GM18861 (cell line): ENCODE results near the gene RYR2.

Experiments used
- ATAC-seq: cut with Tn5 transposase; IDR thresholded peaks from one replicate; pipeline ENCODE4 v1.9.1; 2021; ENCODE audit not compliant: unreplicated experiment

RYR2 gene

DNA sequence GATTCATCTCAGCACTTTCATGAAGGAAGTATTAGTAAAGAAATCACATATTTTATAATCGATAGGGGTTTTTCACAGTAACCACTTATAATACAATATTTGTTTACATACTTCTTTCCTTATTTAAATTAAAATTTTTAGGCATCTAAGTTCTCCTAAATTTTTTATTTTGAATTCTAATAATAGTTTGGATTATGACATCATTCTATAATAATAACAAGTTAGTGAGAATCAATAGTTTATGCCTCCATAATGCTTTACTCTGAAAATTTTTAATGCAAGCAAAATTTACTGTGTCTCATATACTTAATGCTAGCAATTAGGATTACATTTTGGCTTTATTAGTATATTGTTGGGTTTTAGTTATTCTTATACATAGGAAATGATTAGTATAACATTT is 596.6 kb downstream of the RYR2 start:
- ATAC-seq, result no peak

- ATAC-seq, result no peak
These were observed 598.2 kb downstream of the RYR2 start for GRCh38 chr1:237640011-237640671.

GRCh38 chr1:237640966-237641365 is 599.0 kb downstream of the RYR2 start:
- no peak for ATAC-seq

DNA sequence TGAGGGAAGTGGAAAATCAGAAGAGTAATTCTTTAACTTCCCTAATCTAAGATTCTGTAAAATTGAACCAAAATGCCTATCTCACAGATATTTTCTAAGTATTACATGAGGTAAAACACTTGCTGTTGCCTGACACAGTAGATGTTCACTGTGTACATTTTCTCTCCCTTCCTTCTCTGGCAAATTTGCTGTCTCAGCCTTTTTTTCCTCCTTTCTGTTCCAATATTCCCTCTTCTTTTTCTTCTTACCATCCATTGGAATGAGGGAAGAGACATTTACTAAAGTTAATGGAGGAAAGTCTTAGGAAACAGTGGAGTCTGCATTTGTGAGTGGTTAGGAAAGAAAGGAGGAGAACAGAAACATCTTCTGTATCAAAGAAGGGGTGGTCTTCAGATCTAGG is 608.8 kb downstream of the RYR2 start:
- no peak for ATAC-seq

DNA sequence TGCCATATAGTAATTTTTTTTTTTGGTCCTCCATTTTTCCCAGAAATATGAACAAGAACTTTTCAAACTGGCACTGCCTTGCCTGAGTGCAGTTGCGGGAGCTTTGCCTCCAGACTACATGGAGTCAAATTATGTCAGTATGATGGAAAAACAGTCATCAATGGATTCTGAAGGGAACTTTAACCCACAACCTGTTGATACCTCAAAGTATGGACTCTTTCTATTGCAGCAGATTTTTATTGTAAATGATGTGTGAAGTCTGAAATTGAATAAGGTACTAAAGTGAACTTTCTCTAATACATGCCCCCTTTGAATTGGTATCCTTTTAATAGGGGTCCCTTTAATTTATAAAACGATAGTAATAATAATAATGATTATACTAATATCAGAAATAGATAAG is 613.8 kb downstream of the RYR2 start:
- no peak for ATAC-seq

- no peak for ATAC-seq
These were observed 622.4 kb downstream of the RYR2 start for GRCh38 chr1:237664348-237664747.

DNA sequence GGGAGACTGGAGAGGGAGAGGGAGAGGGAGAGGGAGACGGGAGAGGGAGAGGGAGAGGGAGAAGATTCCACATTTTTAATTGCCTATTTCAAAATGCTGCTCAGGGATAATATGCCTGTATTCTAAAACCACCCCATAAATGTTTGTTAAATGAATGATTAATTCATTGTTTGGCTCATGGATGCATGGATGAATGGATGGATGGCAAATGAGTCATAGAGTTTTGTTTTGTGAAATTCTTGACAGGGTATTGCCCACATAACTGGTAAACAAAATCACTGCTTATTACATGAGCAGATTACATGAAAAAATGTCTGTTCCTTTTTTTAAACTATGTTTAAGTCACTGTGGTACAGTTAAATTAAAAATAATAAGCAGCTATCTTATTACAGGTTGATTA is 628.3 kb downstream of the RYR2 start:
- no peak for ATAC-seq

- no peak for ATAC-seq
These were observed 629.3 kb downstream of the RYR2 start for GRCh38 chr1:237671262-237671661.

GRCh38 chr1:237671935-237672334 is 630.0 kb downstream of the RYR2 start:
- ATAC-seq, result no peak

- no peak for ATAC-seq
These were observed 630.8 kb downstream of the RYR2 start for GRCh38 chr1:237672748-237673147.

DNA sequence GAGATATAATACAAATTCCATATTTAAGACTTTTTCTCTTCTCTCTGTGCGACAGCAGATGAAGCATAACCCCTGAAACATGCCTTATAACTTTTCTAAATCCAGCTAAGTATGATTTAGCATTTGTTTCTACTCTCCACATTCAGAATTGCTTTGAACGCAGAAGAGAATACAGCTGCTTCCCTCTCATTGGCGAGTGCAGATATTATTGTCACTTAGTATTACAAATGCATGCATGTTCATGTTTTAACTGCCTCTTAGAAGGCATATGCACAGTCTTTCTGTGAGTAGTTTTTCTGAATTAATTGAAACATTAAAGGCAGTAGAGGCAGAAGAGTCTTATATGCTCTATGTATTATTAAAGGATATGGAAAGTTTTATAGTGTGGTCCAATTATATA is 631.6 kb downstream of the RYR2 start:
- no peak for ATAC-seq

GRCh38 chr1:237677979-237678378 is 636.0 kb downstream of the RYR2 start:
- ATAC-seq, result no peak

GRCh38 chr1:237679687-237680086 is 637.7 kb downstream of the RYR2 start:
- ATAC-seq, result no peak

DNA sequence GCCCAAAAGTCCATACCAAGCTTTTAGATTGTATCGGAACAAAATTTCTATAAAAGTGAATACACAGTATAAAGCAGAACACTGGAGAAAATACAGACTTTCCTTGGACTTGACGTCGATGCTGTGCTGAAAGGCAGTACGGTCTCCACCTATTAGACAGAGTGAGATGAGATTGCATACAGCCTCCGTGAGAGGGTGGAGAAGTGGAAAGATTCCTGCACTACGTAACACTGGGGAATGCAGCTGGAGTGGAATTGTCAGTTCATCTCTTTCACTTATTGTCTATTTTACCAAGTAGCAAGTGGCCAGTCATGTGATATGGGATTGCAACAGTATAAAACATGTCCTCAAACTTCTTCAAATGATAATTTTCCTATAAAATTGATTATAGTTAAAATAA is 639.2 kb downstream of the RYR2 start:
- ATAC-seq, result no peak

GRCh38 chr1:237684236-237684635 is 642.3 kb downstream of the RYR2 start:
- ATAC-seq, result no peak

GRCh38 chr1:237685551-237685950 is 643.6 kb downstream of the RYR2 start:
- no peak for ATAC-seq

DNA sequence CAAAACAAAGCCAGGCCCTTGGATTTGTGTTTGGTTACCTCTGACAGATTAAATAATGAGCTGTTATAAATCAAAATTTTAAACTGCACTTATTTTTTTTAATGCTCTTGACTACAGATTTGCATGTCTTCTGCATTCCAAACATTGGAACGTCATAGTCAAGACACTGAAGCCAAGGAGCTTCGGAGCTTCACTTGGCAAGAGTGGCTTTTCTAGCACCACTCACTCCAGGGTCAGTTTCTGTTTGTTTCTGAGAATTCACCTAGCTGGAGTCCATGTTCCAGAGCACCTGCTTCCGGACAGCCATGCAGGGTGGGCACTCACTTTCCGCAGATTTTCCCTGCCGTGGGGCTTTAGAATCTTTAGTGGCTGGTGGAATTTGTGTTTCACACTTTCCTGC is 645.8 kb downstream of the RYR2 start:
- ATAC-seq, result no peak

- no peak for ATAC-seq
These were observed 648.7 kb downstream of the RYR2 start for GRCh38 chr1:237690656-237691055.

- ATAC-seq, result no peak
These were observed 650.3 kb downstream of the RYR2 start for GRCh38 chr1:237692255-237692654.

DNA sequence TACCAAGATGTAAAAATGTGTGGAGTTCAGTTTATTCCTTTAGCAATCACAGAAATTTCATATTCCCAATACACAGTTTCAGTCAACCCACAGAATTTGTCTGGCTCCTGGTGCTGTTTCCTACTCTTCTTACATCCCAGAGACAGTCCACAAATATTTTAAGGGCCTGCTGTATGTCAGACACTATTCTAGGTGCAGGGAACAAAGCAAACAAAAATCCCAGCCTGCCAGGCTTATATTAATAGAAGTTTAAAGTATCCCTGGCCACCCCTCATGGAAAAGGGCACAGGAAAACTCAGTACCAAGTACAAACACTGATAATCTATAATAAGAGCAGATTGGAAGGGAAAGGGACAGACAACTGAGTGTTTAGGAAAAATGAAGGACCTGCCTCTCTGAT is 653.9 kb downstream of the RYR2 start:
- ATAC-seq, result no peak

DNA sequence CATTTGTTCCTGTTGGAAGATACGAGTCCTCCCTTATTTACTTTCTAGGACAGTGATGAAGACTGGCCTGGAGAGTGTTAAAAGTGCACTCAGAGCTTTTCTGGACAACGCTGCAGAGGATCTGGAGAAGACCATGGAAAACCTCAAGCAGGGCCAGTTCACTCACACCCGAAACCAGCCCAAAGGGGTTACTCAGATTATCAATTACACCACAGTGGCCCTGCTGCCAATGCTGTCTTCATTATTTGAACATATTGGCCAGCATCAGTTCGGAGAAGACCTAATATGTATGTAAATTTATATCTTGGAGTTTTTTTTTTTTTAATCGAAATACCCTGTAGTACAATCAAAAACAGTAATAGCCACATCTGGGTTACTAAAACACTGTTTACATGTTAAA is 658.2 kb downstream of the RYR2 start:
- no peak for ATAC-seq

DNA sequence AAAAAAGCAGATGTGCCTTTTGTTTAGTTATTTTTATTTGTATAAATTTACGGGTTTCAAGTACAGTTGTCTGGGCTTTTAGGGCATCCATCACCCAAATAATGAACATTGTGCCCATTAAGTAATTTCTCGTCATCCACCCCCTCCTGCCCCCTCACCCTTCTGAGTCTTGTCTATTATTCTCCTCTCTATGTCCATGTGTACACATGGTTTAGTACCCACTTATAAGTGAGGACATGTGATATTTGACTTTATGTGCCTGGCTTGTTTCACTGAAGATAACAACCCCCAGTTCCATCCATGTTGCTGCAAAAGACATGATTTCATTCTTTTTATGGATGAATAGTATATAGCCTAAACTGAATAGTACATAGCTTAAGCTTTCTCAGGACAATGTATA is 659.5 kb downstream of the RYR2 start:
- ATAC-seq, result no peak

- ATAC-seq, result no peak
These were observed 660.2 kb downstream of the RYR2 start for GRCh38 chr1:237702161-237702560.

- ATAC-seq, result no peak
These were observed 663.5 kb downstream of the RYR2 start for GRCh38 chr1:237705462-237705861.
